ENCODE results near the gene MAMLD1. TPM values are rescaled to one million over a fixed set of nuclear protein-coding genes. Genes with fewer than 3 reads are reported as not detected.

MAMLD1 gene
- total RNA-seq, 1 donor from 2014 or later, result 7.0 TPM

DNA sequence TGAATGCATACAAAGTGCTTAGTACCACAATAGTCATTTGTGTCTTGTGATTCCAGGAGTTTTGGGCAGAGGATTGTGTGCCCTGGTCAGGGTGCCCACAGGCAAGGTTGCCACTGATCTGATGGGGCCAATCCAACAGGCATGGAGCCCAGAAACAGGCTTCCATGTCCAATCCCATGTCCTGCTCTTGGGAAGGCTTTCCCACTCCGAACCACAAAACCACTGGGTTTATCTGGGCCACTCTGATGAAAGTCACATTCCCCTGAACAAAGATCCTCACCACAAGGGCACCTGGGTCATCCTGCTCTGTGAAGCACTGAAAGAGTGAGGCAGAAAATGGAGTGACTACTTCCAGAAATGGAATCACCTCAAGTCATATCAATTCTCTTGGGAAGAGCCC, 96.9 kb downstream of the MAMLD1 start:
- TF ChIP-seq, protein P1, sequence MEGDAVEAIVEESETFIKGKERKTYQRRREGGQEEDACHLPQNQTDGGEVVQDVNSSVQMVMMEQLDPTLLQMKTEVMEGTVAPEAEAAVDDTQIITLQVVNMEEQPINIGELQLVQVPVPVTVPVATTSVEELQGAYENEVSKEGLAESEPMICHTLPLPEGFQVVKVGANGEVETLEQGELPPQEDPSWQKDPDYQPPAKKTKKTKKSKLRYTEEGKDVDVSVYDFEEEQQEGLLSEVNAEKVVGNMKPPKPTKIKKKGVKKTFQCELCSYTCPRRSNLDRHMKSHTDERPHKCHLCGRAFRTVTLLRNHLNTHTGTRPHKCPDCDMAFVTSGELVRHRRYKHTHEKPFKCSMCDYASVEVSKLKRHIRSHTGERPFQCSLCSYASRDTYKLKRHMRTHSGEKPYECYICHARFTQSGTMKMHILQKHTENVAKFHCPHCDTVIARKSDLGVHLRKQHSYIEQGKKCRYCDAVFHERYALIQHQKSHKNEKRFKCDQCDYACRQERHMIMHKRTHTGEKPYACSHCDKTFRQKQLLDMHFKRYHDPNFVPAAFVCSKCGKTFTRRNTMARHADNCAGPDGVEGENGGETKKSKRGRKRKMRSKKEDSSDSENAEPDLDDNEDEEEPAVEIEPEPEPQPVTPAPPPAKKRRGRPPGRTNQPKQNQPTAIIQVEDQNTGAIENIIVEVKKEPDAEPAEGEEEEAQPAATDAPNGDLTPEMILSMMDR (conservative IDR thresholded peaks at IDR 0.05), result no peak
- no peak overlapping the region for H3K27ac Mint-ChIP-seq
- DNase-seq (ENCODE audit: extremely low spot score, unreplicated experiment), result no peak
- no peaks in the 10 kb centered on the region for H3K27me3 Mint-ChIP-seq
- H3K36me3 Mint-ChIP-seq, result no peaks in the 10 kb centered on the region
- H3K4me3 Mint-ChIP-seq, result no peak overlapping the region
- H3K9me3 Mint-ChIP-seq, result no peaks in the 10 kb centered on the region
- no peaks in the 10 kb centered on the region for H3K4me1 Mint-ChIP-seq (ENCODE audit: unreplicated experiment)

DNA sequence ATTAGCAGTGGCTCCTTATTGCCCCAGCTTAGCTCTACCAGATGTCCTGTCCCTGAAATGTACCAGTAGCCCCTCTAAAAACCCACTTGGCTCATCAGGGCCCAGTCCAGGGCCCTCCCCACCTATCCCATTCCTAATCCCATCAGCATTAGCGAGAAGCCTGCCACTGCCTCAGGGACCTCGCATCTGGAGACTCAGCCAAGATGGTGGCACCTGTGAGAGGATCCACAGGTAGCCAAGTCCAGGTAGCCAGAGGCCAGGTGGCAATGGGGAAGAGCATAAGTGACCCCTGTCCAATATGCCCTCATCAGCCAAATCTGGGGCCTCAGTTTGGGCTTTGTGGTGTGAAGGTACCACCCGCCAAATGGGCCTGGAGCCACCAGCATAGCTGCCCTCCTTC, 97.7 kb downstream of the MAMLD1 start:
- Mint-ChIP-seq H3K4me3 (no peak overlapping the region), H3K36me3 (no peaks in the 10 kb centered on the region), H3K4me1 (ENCODE audit: unreplicated experiment) (no peaks in the 10 kb centered on the region), H3K9me3 (no peaks in the 10 kb centered on the region), H3K27ac (no peak overlapping the region), H3K27me3 (no peaks in the 10 kb centered on the region)
- no peak for DNase-seq (ENCODE audit: extremely low spot score, unreplicated experiment)
- TF ChIP-seq, protein P1 (conservative IDR thresholded peaks at IDR 0.05), result no peak

DNA sequence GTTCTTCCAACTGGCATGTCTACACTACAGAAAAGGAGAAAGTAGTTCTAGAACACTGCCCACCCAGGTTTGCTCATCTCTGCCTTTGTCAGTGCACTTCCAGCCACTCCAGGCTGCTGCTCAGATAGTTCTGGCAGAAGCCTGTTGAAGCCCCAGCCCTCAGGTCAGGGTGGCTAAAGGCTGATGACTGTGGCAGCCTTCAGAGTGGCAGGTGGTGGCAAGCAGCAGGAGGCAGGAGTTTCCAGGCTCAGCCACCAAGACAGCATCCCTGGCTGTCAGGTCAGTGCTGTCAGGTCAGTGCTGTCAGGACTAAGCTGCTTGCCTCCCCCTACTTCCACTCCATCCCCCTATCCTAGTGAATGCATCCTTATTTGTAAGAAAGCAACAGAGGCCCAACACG, 100.4 kb downstream of the MAMLD1 start:
- H3K36me3 Mint-ChIP-seq, result no peaks in the 10 kb centered on the region
- no peaks in the 10 kb centered on the region for H3K27me3 Mint-ChIP-seq
- H3K4me3 Mint-ChIP-seq, result no peak overlapping the region
- H3K4me1 Mint-ChIP-seq (ENCODE audit: unreplicated experiment), result no peaks in the 10 kb centered on the region
- H3K27ac Mint-ChIP-seq, result no peak overlapping the region
- TF ChIP-seq, protein P1 (conservative IDR thresholded peaks at IDR 0.05), result no peak
- no peak for DNase-seq (ENCODE audit: extremely low spot score, unreplicated experiment)
- H3K9me3 Mint-ChIP-seq, result no peaks in the 10 kb centered on the region

DNA sequence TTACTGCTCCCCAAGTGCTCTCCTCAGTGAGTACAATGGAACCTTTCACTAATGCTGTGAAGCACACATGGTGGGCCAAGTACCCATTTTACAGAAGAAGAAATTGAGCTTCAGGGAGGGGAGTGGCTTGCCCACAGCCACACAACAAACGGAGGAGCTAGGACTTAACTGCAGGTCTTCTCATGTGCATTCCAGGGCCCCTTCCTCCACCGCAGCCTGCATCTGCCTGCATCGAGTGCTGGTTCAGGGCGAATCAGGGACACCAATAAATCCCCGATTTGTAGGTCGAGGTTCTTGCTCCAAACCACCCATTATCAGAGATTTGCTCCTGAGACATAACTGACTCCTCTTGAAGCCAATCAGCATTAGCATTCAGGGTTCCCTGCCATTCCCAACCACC, 100.9 kb downstream of the MAMLD1 start:
- no peak overlapping the region for H3K4me3 Mint-ChIP-seq
- DNase-seq (ENCODE audit: extremely low spot score, unreplicated experiment), result no peak

DNA sequence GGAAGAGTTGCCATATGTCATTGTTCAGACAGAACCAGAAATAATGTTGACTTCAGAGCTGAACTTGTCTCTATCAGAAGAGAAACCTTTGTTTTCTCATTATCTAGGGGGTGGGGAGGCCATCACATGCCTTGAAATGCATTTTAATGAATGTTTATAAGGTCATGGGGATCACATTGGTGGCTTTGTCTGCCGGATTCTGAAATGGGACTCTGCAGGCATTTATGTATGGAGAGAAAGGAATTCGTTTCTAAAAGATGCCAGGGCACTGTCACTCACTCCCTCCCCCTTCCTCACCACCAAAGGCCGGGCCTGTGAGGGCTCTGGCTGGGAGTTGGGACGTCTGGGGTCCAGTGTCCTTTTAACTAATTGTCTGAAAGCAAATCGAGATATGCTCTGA, 102.2 kb downstream of the MAMLD1 start:
- DNase-seq (ENCODE audit: extremely low spot score, unreplicated experiment), result no peak
- Mint-ChIP-seq H3K4me3 (no peak overlapping the region), H3K36me3 (no peaks in the 10 kb centered on the region), H3K9me3 (no peaks in the 10 kb centered on the region), H3K4me1 (ENCODE audit: unreplicated experiment) (no peaks in the 10 kb centered on the region), H3K27ac (no peak overlapping the region), H3K27me3 (no peaks in the 10 kb centered on the region)
- TF ChIP-seq, protein P1 (conservative IDR thresholded peaks at IDR 0.05), result no peak

More for the DNA sequence above, 100.9 kb downstream of the MAMLD1 start:
- H3K27me3 Mint-ChIP-seq, result no peaks in the 10 kb centered on the region
- H3K36me3 Mint-ChIP-seq, result no peaks in the 10 kb centered on the region
- H3K4me1 Mint-ChIP-seq (ENCODE audit: unreplicated experiment), result no peaks in the 10 kb centered on the region
- TF ChIP-seq, protein P1 (conservative IDR thresholded peaks at IDR 0.05), result no peak
- H3K27ac Mint-ChIP-seq, result no peak overlapping the region
- no peaks in the 10 kb centered on the region for H3K9me3 Mint-ChIP-seq

Data from type B pancreatic cell (in vitro differentiated cells).